Occipital lobe (tissue), 2 donors: Measurements from ENCODE around the gene COPZ1. TPM values are rescaled to one million over a fixed set of nuclear protein-coding genes. Genes with fewer than 3 reads are reported as not detected.
"Not testable (repeated sequence)": the region's sequence is repeated elsewhere in the genome, so short reads cannot be mapped to it uniquely, and the experiment has no call there.

Source experiments
- DNase-seq: peaks from one replicate; lab custom pipeline; 2025; lab: John Stamatoyannopoulos, UW
- total RNA-seq: library from RNA; depleted of rRNA; stranded (reverse); fragments of >200 nt; gene quantifications from one replicate; pipeline ENCODE4 v1.2.3, GENCODE V29; 2014

The COPZ1 gene, protein sequence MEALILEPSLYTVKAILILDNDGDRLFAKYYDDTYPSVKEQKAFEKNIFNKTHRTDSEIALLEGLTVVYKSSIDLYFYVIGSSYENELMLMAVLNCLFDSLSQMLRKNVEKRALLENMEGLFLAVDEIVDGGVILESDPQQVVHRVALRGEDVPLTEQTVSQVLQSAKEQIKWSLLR
- total RNA-seq, result 47.1 TPM

DNA sequence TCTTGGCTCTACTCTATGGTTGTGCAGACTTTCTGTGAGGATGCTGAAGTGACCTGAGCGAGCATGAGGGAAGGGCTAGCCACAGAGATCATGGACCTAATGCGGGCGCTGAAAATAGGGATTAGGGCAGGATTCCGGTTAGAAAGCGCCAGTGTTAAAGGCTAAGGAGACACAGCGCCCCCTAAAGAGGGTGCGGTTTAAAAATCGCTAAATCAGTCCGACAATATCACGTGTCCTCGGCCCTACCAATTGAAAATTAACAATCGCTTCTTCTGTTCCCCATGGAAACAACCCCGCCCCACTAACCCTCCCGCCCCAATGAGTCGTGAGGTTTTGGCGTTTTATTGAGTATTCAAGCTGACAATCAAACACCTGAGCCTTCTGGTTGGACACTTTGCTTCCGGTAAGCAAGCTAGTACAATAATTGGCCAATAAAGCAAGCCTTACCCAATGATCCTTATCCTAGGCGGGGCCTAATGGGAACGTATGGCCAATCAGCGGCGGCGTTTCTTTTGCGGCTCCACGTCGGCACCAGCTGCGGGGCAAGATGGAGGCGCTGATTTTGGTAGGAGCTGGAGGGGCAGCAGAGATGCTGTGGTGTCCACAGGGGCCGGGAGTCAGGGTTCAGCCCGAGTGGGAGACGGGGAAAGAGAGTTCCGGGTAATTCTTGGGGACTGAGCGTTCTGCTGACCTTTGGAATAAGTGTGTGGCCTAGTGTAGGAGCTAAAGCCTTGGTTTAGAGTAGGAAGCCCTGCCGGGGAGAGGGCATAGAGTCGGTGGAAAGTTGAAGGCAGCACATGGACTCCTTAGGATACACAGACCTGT, at the start of gene COPZ1:
COPZ1 (plus strand) TSS at position 515 of the 825 bp plus-strand sequence; CDS start at position 548, 33 bp downstream.
- DNase-seq, result peak; percentile 95

DNA sequence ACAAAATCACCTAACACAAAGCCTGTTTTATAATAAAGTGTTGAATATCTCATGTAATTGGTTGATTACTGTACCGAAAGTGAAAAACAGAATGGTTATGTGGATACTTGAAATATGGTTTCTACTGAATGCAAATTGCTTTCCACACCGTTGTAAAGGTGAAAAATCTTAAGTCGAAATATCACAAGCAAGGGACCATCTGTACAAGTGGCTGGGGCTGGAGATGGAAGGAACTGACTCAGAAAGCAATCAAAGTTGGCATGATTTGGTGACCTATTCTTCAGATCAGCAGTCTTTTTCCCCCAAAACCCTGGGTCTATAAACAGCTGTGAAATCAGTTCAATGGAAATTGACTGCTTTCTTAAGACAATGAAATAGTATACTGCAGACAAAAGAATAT, 48.6 kb upstream of the COPZ1 start:
- DNase-seq, result no peak

DNA sequence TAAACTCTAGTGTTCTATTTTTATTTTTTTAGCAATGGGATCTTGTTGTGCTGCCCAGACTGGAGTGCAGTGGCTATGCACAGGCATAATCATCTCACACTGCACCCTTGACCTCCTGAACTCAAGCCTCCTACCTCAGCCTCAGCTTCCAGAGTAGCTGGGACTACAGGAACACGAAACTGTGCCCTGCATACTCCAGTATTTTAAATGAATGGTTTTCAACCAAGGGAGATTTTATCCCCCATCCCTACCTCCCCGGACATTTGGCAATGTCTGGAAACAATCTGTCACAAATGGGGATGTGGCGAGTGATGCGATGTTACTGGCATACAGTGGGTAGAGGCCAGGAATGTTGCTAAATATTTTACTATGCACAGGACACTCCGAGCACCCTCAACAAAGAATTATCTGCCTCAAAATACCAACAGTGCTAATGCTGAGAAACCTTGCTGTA, 47.1 kb upstream of the COPZ1 start:
- DNase-seq, result no peak

DNA sequence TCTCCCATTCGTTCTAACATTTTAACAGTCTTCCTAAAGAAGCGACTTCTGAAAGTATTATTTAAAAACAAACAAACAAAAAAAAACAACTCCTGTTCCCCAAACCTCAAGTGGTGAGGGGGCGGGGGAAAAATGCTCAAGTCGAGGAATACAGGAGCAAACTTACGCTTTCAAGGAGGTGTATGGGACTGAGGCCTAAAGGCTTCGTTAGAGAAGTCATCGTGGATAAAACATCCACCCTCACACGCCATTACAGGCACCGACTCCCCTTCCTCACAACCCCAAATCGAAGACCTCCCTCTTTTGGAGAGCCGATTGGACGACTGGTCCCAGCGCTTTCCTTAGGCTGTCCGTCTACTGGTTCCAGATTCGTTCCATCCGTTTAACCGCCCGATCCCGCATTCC, 45.7 kb upstream of the COPZ1 start:
- DNase-seq, result no peak

DNA sequence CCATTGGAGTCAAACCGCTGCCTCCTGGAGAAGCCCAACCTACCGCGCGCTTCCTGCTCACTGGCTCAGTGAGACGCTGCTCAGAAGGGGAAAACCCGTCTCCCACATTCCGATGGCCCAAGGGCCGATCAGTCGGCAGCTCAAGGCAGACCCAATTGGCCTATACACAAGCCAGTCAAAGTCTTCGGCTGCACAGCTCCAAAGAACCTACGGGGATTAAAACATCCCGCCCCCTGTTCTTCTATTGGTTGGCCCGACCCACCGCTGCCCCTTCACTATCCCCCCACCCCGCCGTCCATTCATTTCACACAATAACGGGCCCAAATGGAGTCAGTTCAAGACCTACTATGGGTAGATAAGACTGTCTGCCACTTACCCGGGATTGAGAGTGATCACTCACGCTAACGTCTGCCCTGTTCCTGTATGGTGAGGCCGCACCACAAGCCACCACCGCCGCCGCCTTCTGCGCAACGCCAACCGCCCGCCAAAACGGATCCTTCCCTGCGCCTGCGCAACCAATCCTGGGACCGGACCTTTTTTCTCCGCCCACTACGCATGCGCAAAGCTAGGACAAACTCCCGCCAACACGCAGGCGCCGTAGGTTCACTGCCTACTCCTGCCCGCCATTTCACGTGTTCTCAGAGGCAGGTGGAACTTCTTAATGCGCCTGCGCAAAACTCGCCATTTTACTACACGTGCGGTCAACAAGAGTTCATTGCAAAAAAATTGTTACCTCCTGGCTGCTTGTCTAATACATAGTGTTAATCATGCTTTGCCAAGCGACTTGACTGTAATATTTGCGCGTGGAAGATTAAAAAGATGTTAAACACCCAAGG, 45.1 kb upstream of the COPZ1 start, which contains the start of gene CBX5:
CBX5 (minus strand) TSS at position 491 of the 836 bp plus-strand sequence. CDS start 22,472 bp downstream, outside the sequence.
- peak; percentile 98 for DNase-seq

DNA sequence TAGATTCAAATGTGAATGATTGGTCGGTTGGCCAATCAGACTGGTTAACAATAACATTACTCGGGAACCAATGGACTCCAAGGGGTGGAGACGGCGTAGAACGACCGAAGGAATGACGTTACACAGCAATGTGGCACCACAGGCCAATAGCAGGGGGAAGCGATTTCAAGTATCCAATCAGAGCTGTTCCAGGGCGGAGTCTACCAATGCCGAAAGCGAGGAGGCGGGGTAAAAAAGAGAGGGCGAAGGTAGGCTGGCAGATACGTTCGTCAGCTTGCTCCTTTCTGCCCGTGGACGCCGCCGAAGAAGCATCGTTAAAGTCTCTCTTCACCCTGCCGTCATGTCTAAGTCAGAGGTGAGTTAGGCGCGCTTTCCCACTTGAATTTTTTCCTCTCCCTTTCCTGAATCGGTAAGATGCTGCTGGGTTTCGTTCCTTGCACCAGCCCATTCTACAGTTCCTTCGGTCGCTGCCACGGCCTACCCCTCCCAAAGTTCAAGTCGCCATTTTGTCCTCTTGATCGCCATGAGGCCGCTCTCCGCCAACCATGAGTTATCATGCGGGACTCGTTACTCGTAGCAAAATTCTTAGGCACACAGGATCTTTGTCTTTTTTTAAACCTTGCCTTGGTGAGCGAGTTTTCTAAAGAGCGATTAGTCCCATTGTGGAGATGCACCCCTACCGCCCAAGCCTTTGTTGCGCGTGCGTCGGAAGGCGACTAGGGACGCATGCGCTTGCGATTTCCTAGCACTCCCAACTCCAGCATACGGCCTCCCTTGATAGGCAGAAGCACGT, 44.3 kb upstream of the COPZ1 start, which contains the start of gene HNRNPA1:
HNRNPA1 (plus strand) TSS at position 259 of the 793 bp plus-strand sequence; CDS start at position 341, 82 bp downstream.
- peak; percentile 95 for DNase-seq

DNA sequence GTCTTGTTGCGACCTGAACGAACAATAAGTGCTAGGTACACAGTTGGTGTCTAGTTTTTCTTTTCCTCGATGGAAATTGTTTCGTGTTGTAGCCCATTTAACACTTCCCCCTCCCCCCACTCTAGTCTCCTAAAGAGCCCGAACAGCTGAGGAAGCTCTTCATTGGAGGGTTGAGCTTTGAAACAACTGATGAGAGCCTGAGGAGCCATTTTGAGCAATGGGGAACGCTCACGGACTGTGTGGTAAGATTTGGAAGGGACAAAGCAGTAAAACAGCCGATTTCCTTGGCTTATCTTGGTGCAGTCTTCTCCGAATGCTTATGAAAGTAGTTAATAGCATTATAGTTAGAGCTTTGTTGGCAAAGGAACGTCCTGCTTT, 43.7 kb upstream of the COPZ1 start:
- DNase-seq, result not testable (repeated sequence)

DNA sequence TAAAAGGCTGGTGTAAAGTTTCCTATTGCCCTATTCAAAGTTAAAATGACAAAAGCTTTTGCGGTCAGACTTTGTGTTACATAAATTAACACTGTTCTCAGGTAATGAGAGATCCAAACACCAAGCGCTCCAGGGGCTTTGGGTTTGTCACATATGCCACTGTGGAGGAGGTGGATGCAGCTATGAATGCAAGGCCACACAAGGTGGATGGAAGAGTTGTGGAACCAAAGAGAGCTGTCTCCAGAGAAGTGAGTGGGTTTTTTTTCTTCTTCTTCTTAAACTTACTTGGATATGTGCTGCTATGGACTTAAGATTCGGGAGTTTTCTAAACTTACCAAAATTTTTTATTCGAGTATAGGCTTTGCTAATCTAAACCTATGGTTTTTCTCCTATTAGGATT, 43.2 kb upstream of the COPZ1 start:
- DNase-seq, result not testable (repeated sequence)

DNA sequence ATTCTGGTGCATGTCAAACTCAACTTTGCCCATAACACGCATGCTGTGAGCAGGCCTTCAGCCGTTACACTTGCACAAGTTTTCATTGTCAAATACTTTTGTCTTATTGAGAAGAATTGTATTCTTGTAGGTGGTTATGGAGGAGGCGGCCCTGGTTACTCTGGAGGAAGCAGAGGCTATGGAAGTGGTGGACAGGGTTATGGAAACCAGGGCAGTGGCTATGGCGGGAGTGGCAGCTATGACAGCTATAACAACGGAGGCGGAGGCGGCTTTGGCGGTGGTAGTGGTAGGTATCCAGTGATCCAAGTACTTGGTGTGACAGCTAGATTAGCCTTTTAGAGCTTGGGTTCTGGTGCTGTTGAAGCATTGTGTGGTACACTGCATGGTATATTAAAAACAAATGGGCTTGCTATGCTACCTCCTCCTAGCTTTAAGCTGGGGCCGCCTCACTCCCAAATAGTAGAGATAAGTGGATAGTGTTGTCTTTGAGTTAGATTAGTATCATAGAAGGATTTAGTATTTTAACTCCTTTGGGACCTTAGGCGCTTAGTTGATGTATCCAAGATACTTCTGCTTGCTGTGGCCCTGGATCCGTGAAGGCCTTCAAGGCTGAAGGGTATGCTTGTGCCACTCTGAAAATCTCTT, 41.9 kb upstream of the COPZ1 start:
- no peak for DNase-seq

DNA sequence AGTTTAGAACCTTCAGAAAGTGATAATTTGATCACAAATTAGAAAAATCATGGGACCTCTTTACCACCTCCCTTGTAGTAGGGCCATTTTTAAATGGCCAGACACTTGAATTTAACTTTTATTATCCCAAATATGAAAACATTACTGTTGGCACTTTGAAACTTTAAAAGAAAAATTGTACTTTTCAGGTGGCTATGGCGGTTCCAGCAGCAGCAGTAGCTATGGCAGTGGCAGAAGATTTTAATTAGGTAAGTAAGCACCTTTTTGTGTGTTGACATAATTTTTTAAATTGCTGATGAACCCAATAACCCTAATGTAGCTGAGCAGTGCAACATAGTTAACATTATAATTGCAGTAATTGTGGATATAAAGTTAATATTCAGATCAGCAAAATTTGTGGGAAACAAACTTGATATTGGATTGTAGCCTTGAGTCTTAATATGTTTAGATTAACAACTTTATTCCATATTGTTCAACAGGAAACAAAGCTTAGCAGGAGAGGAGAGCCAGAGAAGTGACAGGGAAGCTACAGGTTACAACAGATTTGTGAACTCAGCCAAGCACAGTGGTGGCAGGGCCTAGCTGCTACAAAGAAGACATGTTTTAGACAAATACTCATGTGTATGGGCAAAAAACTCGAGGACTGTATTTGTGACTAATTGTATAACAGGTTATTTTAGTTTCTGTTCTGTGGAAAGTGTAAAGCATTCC, 40.7 kb upstream of the COPZ1 start:
- not testable (repeated sequence) for DNase-seq

DNA sequence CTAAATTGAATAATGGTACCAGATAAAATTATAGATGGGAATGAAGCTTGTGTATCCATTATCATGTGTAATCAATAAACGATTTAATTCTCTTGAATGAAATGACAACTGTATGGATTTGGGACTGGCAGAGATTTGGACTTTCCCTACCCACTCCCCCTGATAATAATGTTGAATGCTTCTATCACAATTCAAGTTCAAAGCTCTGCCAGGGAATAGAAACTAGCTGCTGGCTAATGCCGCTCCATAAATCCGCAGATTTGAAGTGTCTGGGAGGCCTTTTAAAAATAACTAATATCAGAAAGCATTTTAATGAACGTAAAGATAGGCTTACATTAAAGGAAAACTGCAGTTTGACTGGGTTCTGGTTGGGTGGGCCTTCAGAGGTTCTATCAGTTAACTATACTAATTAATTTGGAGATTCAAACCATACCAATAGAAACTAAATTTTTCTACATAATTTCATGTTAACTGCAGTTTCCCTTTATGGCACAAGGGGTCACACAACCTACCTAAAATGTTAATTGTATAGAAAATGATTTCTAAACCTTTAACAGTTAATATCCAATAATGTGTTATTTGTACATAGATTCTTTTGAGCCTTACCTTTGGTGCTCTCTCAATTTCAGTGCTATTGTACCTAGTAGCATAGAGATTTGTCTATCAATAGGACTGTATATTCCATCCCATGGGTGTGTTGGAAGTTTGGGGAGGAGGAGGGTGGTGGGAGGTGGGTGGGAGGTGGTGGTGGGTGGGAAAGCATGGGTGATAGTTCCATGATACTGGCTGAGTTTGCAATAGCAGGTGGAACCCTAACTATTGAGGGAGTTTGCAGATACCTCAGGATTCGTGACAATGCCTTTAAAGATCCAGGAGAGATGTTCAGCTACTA, 39.5 kb upstream of the COPZ1 start:
- DNase-seq, result no peak

DNA sequence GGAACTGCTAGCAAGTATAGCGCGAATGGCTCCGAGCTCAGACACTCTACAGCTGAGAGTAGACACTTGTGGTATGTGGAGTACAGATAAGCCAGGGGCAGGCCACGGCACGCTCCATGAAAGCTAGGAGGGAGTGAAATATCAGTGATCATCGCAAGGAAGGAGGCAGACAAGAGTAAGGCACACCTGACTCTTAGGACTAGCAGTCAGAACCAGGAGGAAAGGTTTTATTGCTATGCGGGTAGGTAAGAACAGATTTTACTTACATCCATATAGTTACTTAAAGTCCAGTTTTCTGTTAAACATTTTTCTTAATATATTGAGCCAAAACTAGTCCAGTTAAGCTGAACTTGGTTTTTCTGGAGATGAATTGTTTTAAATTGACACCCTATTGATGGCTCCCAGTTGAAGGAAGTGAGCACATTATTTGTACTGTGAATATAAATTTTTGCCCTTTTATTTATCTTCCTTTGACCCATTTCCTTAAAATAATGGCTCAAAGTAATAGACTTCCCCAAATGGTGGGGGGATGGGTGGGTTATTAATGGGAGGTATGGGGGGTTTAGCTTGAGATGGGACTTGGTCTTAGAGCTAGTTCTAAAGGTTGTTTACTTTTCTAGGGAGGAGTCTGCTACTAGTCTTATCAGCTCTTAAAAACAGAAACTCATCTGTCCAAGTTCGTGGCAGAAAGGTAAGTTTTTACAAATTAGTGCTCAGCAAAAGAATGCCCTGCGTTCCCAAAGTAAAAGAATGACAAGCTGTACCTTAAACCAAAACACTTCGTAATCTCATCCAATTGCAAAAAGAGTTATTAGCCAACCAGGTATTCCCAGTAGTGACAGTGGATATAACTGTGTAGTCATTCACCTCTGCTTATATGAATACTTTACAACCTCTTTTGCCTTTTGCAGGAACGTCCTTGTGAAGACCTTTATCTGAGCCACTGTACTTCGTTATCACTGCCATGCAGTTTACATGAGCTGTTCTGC, 38.6 kb upstream of the COPZ1 start:
- no peak for DNase-seq

DNA sequence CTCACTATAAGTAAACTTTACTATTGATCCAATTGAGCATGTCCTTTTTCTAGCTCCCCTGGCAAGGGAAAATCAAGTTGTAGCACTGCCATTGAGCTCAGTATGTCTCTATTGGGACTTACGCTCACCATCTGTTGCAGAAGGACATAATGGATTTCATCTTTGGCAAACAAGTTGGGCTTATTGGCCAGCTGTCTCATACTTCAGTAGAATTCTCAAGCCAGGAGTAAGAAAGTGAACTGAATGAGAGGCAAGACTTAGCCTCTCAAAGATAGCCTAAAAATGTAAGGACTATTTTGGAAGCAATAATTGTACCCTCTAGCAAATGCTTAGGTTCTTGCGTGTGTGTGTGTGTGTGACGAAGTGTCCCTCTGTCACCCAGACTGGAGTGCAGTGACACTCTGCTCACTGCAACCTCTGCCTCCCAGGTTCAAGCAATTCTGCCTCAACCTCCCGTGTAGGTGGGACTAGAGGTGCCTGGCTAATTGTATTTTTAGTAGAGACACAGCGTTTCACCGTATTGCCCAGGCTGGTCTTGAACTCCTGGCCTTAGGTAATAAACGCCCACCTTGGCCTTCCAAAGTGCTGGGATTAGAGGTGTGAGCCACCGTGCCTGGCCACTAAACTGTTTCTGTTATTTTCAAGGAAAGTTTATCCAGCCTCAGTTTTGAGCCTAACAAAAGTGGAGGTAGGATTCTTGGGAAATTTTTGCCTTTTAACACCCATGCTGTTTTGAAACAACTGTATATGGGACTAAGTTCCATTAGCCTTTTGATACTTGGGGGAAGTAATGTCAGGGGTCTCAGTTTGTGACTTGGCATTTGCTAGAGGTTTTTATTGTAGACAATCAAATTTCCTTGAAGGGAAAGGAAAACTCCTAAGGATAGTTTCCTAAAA, 37.4 kb upstream of the COPZ1 start:
- DNase-seq, result no peak

DNA sequence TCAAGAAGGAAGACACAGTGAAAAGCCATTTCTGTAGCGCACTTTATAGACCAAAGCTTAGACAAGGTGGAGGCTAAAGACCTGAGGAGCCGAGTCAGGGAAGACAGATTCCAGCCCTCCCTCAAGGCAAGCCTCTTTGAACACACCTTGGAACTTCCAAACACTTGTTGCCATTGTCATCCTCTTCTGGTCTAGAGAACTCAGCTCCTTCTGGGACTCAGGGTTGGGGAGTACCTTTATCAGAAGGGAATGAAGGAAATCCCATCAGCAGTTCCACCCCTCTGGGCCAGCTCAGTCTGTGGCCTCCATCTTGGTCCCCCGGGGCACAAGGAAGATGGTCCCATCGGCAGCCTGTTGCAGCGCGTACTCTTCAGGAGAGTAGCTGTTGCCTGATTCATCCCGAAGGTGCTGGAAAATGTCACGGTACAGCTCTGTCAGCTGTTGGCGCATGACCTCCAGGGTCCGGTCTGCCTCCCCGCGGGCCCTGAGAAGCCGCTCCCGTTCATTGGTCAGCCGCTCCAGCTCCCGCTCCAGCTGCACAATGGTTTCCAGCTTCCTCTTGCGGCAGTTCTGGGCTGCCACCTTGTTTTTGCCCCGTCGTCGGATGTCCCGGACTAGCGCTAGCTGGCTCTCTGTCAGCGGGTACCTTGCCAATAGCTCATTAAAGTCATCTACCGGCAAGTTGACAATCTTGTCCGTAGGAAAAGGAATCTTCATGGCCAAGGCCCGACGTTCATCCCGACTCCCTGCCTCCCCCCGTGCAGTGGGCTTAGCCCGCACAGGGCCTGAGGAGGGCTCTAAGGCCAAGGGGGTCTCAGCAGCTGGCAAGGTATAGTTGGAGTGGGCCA, 32.6 kb upstream of the COPZ1 start:
- DNase-seq, result no peak

DNA sequence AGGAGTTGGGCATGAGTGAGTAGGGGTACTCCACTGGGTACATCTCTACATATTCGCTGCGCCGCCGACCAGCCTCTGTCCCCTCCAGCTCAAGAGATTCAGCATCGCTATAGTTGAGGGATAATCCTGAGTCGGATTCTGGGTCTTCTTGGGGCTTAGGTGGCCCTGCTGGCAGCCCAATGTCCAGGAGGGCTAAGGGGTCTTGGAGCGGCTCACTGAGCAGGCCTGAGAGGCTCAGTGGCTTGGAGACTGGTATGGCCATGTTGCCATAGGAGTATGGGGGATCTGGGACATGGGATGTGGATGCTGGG, 32.0 kb upstream of the COPZ1 start:
- no peak for DNase-seq
